Effector CD4-positive, alpha-beta T cell (primary cell): ENCODE results near the gene ZFHX3.

Experiments
- DNase-seq: peaks from one replicate; pipeline ENCODE4 v3.0.0-alpha.2; 2020

The ZFHX3 gene

DNA sequence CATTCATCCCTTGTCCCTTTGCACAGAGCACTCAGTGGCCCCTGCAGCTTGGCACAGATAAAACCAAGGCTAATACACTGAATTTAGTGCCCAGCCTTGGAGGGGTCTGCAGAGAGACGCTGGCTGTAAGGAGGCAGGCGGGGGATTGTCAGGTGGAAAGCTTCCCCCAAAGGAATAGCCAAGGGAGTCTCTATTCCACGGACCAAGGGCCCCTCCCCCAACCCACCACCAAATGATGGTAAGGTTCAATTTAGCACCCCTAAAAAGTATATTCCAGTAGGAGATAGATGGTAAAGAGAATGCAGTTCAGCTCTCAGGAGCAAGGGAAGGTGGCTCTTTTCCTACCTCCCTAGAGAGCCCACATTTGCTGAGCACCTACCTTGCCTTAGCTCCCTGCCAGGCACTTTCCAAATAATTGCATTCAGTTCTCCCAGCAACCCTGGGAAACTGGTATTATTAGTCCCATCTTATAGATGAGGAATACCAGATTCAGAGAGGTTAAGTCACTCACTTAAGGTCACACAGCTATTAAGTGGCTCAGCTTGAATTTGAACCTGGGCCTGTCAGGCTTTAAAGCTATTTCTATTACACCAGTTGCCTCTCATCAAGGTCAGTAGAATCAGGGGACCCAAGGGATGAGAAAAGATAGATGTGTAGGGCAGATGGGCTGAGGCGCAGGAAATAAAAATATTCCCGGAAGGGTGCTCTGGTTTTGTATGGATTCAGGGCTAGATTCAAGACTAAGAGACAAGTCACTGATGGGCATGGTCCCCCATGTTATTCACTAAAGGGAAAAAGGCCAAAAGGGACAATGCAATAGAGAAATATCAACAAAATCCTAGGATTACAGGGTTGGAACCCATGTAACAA, 20.0 kb upstream of the ZFHX3 start:
- DNase-seq, result no peak

DNA sequence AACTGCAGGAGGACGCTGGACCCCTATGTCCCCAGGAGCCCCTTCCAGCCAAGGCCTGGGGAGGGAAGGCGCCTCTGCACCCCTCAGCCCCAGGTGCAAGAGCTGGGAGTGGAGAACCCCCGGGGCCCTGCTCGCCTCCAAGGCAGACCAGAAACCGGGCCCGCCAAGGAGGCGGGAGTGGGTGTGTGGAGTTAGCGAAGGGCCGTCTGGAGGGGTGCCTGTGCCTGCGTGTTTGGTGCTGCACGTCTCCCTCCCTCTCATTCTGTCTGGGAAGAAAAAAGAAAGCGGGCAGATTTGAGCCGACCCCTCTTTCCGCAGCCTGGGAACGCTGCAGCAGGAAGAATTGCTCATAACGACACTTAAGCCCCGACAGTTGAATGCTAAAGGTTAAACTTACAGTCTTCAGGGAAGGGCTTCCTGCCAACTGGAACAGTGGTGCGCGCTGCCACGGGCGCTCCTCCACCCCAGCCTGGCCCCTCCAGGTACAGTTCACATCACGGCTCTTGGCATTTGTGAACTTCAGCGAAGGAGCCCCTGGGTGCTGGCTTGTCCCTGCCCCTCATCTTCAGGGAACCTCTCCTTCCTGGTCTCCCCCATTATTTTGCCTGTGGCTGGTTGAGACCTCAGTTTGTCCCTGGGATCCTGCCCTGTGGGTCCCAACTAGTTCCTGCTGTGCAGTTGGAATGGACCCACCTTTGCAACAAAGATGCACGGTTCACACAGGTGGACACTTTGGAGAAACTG, 19.2 kb upstream of the ZFHX3 start:
- DNase-seq, result no peak

DNA sequence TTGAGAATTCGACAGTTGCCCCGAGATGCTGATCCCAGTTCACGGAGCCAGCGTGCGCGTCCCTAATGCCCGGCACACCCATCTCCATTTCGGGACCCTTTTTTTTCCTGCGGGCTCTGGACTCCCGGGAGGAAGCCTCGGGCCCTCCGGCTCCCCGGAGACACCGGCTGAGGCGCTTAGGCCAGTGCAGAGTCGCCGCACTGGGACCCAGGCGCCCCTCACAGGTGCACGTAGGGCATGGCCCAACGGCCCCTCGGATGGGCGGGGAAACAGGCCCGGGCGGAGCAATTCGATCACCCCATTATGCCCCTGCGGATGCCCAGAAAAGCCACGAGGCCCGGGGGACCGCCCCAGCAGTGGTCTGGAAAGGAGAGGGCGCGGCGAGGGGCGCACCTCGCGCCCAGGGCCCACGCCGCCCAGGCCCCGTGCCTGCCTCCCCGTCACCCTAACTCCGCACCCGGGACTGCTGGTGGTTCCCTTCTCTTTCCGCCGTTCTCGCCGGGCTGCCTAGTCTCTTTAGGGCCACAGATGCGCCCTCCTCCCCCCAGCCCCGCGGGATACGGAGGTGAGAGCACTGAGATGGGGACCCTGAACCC, 18.5 kb upstream of the ZFHX3 start:
- DNase-seq, result no peak

DNA sequence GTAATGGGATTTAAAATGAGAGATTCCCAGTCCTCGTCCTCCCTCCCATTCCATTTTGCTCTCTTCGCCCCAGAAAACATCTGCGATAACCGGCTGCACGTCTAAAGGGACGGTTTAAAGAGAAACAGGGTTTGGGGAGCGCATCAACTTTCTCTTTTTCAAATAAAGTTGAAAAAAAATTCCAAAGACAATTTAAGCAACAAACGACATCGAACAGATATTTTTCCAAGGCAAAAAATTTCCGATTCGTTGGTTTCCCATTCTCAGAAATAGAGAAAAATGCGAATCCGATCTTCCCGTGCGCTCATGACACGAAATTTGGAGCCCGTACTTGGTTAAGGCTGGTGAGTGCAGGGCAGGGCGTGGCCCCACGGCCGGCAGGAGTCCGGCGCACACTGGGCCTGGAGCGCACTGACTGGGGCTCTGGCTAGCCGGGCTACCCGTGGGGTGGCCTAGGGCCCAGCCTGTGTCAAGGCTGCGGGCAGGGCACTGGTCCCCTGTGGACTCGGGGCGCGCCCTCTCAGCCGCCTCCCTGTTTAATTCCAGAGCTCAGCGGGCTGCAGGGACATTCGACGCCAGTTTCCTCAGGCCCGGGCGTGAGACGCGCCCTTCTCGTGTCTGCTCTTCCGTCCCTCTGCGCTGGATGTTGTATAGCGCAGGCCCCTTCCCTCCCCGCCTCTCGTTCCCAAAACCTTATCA, 17.9 kb upstream of the ZFHX3 start:
- DNase-seq, result no peak

DNA sequence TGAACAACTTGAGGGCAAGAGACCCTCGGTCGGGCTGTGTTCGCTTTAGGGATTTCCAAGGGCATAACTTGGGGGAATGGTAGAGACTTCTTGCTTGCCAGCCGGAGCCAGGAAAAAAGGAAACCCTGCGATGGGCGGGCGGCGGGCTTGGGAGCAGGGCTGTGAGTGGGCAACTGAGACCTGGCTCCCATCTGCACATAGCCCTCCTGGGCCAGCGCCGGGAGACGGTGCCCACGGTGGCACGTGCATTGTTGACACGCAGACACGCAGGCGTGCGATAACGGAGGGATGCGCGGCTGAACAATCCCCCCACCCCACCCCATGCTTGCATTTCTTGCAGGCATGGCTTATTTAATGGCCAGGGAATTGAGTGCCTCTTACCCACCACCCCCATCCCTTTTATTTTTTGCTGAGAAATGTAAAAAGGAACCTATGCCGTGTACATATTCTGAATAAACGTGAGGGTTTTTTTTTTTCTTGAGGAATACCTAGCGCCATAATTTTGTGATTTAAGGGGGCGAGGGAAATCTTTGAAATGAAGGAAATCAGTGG, 17.1 kb upstream of the ZFHX3 start:
- DNase-seq, result no peak

DNA sequence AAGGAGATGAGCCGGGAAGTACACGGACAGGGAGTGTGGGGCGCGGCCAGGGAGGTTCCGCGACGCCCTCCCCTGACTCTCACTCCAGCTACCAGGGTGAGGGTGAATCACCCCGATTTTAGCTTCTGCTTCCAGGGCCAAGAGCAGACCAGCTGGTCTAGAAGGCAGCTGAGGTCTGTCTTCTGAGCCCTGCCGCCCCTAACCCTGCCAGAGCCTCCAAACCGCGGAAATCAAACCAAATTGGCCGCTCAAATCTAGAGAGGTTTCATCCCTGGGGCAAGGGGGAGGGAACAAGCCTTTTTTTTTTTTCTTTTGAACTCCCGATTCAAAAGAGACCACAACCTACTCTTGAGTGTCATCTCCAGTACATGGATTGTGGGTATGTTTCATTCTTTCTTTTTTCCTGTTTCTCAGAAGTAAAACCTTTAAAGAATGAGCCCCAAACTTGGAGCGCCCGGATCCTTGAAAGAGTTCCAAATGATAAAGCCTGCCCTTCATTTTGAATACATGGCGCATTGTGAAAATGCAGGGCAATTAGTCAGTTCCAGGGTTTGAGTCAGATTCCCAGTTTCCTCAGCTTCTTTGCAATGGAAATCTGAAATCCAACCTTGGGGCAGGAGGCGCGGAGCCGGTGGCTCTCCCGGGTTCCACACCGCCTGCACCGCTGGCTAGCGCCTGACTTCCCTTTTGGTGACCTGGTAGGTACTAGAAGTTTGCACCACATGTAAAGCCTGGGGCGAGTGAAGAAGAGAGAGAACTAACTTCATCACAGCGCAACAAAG, 16.5 kb upstream of the ZFHX3 start:
- no peak for DNase-seq

DNA sequence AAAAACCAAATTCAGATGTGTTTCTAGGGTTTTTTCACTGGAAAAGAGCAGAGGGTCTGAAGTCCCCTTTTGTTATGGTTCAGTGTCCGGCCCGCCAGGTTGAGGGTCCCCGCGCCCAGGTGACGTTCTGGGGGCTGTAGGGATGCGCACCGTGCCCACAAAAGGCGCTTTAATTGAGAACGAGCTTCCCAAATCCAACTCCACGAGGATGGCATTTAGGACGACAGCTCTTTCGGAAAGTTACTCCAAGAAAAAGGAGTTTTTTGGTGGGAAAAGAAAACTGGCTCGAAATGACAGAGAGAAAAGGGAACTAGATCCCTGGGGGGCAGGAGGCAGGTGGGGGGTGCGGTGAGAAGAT, 15.9 kb upstream of the ZFHX3 start:
- no peak for DNase-seq

DNA sequence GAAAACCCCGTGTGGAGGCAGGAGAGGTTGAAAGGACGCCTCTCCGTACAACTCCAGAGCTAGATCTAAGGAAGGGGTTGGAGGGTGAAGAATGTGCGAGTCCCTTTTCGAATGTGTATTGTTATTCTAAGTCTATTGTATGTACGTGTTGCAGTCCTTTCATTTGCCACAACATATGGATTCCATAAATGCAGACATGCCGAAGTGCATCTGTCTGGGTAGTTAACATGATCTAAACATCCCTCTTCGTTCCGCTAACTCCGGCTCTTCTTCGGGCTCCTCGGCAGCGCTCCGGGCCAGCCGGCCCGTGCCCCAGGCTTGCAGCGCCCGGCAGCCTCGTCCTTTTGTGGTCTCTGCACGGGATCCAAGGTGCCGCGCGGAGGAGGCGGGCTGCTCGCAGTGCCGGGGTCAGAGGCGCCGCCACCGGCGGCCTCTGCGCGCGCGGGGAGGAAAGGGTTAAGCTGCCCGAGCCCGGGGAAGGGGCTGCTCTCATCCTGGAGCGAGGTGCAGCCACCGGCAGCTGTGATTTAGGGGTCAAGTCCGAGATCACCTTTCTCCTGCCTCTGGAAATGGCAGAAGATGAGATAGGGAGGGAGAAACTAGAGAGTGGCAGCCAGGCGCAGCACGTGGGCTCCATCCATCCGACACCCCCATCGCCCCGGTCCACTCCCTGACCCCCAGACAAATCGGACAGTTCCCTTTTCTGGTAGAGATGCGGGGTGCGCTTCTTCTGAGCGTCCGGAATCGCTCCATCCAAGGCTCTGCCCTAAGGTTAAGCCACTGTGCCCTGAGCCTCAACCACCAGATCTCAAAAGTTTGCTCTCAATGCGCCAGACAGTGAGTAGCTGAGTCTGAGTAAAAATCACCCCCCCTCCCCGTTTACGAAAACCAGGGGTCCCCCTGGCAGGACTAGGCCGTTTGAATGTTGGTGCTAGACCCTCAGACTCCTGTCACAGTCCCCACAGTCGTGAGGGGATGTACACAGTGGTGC, 15.1 kb upstream of the ZFHX3 start:
- no peak for DNase-seq

DNA sequence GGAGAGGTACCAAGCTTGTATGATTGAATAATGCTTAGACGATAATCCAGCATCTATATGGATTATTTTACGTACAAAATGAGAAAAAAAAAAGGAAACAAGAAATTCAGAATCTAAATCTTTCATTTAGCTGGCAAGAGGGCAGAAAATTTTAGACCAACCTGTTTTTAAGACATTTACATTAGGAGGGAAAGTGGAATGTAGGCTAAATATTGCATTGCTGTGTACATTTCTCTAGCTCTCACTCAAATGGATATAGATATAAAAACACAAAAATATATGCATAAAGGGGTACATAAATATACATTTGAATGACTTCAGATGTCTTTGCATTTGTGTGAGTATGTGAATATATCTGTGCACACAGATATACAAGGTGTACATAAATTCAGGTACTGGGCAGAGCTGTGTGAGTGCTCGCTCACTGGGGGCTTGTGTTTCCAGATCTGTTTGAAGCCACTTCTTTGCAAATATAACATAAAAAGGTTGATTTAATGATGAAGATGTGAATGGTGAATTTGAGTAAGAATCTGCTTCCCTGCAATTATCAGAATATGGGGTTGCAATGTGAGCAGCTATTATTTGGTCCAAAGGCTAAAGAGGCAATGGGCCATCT, 14.2 kb upstream of the ZFHX3 start:
- DNase-seq, result no peak

DNA sequence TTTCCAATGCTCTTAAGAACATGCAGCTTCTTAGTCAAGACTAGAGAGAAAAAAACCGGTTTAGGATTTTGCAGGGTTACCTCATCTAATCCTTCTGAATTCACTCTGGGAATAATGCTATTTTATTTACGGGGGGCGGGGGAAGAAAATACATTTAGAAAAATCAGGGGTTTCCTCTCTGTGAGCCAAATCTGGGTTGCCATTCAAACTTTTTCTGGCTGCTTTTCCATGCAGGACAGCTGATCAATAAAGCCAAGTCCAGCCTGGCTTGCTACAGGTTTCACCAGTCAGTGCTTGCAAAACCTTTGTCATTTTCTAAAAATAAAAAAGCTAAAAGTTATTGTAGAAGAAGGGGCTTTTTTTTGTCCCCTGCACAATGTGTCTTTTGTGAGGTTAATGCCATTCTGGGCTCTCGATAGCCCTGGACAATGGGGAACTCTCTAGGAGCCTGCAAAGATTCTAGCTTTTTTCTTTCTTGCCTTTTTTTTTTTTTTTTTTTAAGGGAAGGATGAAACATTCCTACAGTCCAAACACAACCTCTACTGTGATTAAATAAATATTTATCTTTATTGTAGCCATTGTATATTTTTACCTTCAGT, 13.1 kb upstream of the ZFHX3 start:
- DNase-seq, result no peak

DNA sequence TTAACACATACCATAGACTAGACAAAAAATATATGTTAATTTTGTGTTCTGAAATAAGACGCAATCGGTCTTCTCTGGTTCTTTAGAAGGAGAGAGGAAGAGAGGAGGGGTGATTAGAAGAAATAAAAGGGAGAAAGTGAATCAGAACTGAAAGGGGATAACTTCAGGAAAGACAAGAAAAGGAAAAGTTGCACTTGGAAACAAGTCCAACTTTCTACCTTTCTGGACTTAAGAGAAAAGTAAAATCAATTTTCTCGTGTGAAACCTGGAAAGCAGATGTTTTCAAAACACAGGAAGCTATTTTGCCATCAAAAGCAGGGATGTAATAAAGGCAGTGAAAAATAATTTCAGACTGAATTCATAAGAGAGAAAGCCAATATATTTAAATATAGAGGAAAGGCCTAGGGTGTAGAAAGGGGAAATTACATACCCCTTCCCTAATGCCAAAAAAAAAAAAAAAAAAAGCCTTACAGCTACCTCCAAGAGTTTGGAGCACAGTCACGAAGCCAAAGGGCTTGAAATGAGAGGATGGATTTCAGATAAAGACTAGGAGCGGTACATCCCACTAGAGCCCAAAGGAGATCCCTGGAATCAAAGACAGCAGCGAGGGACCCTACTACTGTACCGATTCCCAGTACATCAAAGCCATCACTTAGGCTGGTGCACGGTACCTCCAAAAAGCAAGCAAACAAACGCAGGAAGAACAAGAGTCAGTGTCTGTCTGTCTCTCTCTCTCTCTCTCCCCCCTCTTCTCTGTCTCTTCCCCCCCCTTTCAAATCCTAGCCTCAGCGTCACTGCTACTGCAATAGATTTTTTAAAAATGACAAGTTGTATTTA, 12.1 kb upstream of the ZFHX3 start:
- no peak for DNase-seq

DNA sequence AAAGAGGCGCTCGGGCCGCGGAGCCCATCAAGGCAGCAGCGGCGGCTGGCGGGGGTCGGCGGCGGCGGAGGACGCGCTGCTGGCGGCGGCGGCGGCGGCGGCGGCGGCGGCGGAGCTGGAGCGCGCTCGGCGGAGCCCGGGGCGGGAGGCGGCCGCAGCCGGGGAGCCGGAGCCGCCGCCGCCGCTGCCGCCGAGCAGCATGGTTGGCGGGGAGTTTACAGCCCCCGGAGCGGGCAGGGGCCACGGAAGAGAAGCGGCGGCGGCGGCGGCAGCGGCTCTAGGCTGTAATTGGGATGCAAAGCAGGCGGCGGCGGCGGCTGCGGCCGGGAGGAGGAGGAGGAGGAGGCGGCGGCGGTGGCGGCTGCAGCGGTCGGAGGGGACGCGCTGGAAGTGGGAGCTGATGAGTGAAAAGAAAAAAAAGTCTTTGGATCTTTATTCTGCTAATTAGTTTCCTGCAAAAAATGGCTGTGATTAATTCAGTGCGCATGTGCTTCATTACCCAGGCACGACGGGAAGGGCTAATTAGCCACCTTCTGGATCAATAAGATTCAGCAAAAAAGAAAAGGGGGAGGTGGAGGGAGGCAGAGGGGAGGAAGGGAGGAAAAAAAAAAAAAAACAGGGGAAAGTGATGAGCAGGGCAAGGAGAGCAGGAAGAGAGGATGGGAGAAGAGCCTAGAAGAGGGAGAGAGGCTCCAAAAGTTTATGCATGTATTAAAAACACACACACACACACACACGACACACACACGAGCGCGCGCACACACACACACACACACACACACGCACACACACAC, 10.9 kb upstream of the ZFHX3 start:
- DNase-seq, result no peak

DNA sequence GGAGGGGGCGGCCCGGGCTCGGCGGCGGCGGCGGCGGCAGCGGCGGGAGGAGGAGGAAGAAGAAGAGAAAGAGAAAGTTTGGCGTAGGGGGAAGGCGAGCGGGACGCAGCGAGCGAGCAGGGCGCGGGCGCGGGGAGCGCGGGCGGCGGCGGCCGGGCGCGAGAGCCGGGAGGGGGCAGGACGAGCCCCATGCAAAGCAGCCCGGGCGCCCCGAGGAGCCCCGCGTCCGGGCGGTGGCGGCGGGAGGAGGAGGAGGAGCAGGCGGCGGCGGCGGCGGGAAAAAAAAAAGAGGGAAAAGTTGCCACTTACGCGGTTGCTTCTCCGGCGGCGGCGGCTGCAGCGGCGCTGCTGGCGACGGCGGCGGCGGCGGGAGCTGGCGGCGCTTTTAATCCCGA, 10.3 kb upstream of the ZFHX3 start:
- no peak for DNase-seq

DNA sequence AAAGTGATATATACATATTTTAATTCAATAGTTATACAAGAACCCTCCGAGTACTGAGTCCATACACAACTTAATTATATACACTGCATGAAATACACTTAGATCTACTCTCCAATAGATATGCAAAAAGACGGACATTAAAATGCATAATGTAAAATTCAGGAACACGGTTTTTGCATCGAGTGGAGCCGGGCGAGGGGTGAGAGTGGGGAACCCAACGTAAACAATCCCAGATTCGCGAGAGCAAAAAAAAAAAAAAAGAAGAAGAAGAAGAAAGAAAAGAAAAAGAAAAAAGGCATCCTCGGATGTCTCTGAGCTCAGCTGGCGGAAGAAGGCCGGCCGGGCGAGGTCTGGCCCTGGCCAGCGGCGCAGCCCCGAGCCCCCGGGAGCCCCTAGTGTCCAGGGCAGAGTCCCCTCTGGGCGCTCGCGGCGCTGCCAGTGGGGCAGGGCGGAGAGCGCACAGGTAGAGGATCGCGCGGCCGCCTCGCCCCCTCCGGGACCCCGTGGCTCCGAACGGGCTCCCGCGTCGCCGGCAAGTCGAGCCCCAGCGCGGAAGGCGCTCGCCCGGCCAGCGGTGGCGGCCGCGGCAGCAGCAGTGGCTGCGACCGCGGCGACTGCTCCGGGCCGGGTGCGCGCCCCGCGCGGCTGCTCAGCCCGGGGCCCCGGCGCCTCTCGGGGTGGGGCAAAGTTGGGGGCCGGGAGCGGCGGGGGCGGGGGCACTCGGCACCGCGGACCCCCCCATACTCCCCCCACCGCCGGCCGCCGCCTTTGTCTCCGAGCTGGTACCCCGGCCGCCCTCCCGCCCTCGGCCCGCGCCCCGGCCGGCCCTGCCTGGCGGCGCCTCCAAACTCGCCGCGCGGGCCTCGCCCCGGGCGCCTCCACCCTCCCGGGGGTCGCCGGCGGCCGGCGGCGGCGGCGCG, 9.6 kb upstream of the ZFHX3 start:
- DNase-seq, result no peak

DNA sequence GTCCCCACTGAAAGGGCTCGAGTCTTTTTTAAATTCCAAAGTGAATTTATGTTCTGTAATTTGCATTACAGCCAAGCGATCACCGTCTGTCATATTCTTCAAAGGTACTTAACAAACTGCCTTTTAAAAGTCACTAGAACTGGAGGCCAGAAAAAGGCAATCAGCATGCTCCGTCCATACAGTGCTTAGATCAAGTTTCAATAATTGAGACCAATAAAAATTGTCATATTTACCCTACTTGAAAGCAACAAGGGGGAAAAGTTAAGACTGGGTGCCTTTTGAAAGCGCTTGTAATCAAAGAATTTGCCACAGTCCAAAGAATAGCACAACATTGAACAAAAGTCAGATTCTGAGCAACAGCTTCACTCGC, 9.0 kb upstream of the ZFHX3 start:
- no peak for DNase-seq

DNA sequence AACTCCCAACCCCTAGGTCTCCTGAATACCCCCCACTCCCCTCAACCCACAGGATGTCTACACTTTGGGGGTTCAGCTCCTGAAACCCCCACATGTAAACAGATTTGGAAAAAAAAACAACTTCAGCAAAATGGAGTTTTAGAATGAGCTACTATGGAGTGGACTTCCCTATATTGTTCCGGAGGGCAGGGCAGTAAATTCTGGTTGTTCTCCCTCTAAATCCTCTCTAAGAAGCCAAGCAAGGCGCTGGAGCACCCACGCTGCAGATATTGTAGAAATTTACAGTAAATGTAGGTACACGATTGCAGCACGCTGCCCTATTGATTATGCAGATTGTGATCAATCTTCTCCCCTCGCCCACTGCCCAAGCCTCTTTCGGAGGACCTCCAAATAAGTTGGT, 8.5 kb upstream of the ZFHX3 start:
- no peak for DNase-seq

DNA sequence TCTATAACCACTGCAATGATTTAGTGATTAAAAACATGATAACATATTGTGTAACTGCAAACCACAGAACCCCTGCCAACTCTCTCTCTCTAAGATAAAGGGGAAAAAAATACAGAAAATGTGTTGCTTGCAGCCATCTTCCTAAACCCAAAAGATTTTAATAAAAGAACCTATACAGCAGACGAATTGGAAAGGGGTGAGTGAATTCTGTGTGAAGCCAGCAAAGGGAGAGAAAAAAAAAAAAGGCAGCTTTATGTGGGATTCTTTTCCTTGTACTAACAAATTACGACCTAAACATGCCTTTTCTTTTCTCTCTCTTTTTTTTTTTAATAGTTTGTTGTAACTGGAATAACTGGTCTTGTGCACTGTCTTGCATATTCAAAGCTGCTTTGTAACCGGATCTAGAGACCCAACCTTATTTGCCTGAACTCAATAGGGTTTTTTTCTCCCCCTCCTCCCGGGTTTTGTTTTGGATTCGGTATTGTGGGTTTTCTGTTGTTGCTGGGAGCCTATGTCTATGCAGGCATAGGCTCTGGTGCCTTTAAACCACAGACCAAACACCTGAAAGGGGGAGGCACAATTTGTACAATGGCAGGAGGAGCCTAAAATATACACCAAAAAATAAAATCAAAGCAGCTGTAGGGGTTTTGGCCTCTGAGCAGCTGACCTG, 7.0 kb upstream of the ZFHX3 start:
- no peak for DNase-seq
